BE2C (cell line): ENCODE results near the gene IGFBP5.

Experiments
- DNase-seq: peaks from one replicate; pipeline ENCODE4 v3.0.0-alpha.2; 2020
- H3K27me3 ChIP-seq: fragments of 250-450 bp; sonication (Bioruptor Pico); 2 replicates; pipeline ENCODE4 v1.5.1; 2020; ENCODE audit warnings: mild to moderate bottlenecking
- H3K36me3 ChIP-seq: fragments of 250-450 bp; sonication (Bioruptor Pico); 2 replicates; pipeline ENCODE4 v1.5.1; 2020; ENCODE audit warnings: mild to moderate bottlenecking
- H3K4me1 ChIP-seq: fragments of 250-450 bp; sonication (Bioruptor Pico); 2 replicates; pipeline ENCODE4 v1.5.1; 2020
- H3K4me3 ChIP-seq: 2 replicates; pipeline ENCODE4 v1.5.1; 2011; ENCODE audit warnings: low read depth, low read length
- H3K9me3 ChIP-seq: fragments of 250-450 bp; sonication (Bioruptor Pico); 2 replicates; pipeline ENCODE4 v1.5.1; 2020
- TF ChIP-seq, protein P1 (sequence below): IDR thresholded peaks from 2 replicates; pipeline ENCODE4 v1.5.1; 2012; ENCODE audit warnings: mild to moderate bottlenecking, low read depth, low read length

Gene IGFBP5

DNA sequence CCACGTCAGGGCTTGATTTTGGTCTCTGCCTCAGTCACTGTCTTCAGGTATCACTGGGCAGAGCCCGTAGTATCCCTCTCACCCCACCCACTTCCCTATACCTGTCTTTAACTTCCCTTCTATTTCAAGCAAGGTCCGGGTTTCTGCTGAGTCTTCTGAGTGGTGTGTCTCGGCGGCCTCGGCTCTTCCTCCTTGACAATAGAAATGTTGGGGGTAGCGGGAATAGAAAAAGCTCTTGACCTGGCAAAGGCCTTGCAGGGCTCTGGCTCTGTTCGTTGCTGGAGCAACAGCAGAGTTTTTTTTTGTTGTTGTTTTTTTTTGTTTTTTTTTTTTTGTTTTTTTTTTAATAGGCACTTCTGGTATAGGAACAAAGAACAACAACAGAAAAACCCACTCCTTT lies 16.0 kb upstream of the IGFBP5 start:
- TF ChIP-seq, protein P1, sequence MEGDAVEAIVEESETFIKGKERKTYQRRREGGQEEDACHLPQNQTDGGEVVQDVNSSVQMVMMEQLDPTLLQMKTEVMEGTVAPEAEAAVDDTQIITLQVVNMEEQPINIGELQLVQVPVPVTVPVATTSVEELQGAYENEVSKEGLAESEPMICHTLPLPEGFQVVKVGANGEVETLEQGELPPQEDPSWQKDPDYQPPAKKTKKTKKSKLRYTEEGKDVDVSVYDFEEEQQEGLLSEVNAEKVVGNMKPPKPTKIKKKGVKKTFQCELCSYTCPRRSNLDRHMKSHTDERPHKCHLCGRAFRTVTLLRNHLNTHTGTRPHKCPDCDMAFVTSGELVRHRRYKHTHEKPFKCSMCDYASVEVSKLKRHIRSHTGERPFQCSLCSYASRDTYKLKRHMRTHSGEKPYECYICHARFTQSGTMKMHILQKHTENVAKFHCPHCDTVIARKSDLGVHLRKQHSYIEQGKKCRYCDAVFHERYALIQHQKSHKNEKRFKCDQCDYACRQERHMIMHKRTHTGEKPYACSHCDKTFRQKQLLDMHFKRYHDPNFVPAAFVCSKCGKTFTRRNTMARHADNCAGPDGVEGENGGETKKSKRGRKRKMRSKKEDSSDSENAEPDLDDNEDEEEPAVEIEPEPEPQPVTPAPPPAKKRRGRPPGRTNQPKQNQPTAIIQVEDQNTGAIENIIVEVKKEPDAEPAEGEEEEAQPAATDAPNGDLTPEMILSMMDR: no peak
- no peak for DNase-seq
- no peaks in the 10 kb centered on the region for H3K36me3 ChIP-seq

DNA sequence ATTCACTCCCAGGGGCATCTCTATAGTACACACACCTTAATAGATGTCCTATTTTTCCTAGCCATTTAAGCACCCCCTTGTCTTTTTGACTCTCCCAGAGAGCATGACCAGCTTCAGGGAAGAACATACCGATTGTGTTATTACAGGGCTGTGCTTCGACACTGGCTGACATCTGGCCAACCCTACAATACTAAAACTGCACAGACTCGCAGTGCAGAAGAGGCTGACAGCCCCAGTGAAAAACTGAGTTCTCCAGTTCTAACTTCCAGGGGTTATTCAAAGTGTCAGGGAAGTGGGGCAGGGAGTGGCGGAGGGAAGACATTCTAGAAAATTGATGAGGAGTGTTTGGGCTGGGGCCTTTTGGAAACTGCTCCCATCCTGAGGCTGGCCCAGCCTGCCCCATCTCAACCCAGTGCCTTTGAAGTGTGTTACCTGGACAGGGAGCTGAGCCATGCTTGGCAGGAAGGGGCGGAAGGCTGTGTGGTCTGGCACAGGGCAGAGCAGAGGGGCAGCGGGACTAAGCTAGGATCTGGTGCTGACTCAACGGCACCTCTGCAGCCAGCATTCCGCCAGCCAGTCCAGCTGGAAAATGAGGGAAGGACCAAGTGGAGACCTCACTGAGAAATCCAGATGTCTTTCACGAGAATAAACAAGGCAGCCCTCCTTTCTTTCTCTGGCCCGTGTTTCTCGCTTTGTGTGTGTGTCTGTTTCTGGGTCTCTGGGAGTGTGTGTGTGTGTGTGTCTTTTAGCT lies 15.4 kb upstream of the IGFBP5 start:
- DNase-seq: no peak
- no peaks in the 10 kb centered on the region; the same call in 1 of the 2 replicates for H3K4me1 ChIP-seq
- H3K4me3 ChIP-seq: no peak overlapping the region
- no peaks in the 10 kb centered on the region for H3K27me3 ChIP-seq
- no peaks in the 10 kb centered on the region for H3K9me3 ChIP-seq
- H3K36me3 ChIP-seq: no peaks in the 10 kb centered on the region
- TF ChIP-seq, protein P1: no peak

More for the DNA sequence above, 16.0 kb upstream of the IGFBP5 start:
- no peaks in the 10 kb centered on the region; the same call in 1 of the 2 replicates for H3K4me1 ChIP-seq
- no peaks in the 10 kb centered on the region for H3K27me3 ChIP-seq
- H3K4me3 ChIP-seq: no peak overlapping the region
- H3K9me3 ChIP-seq: no peaks in the 10 kb centered on the region

- no peak for DNase-seq
- Histone ChIP-seq H3K4me3 (no peak overlapping the region), H3K4me1 (peaks cover 26% of the 10 kb centered on the region), H3K9me3 (no peaks in the 10 kb centered on the region), H3K27me3 (no peaks in the 10 kb centered on the region), H3K36me3 (no peaks in the 10 kb centered on the region)
- TF ChIP-seq, protein P1: no peak
Measured at GRCh38 chr2:216702756-216703155, 7.4 kb upstream of the IGFBP5 start.

DNA sequence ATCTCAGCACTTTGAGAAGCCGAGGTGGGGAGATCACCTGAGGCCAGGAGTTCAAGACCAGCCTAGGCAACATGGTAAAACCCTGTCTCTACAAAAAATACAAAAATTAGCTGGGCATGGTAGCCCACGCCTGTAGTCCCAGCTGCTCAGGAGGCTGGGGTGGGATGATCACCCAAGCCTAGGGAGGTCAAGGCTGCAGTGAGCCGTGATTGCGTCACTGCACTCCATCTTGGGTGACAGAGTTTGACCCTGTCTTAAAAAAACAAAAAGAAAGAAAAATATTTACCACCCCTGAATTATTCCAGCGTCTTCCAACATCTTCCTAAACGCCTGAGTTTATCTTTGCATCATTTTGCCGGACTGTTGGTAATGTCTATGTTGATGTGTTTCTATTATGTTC lies 6.2 kb upstream of the IGFBP5 start:
- no peak for DNase-seq
- Histone ChIP-seq H3K4me1 (peaks cover 35% of the 10 kb centered on the region), H3K36me3 (no peaks in the 10 kb centered on the region), H3K4me3 (no peak overlapping the region), H3K9me3 (no peaks in the 10 kb centered on the region), H3K27me3 (no peaks in the 10 kb centered on the region)
- TF ChIP-seq, protein P1: no peak

- no peak for DNase-seq
- TF ChIP-seq, protein P1: no peak
- no peaks in the 10 kb centered on the region for H3K36me3 ChIP-seq
- peaks cover 41% of the 10 kb centered on the region for H3K4me1 ChIP-seq
- H3K9me3 ChIP-seq: no peaks in the 10 kb centered on the region
- H3K27me3 ChIP-seq: no peaks in the 10 kb centered on the region
- no peak overlapping the region; the same call in 1 of the 2 replicates for H3K4me3 ChIP-seq
Measured at GRCh38 chr2:216700781-216701180, 5.4 kb upstream of the IGFBP5 start.

DNA sequence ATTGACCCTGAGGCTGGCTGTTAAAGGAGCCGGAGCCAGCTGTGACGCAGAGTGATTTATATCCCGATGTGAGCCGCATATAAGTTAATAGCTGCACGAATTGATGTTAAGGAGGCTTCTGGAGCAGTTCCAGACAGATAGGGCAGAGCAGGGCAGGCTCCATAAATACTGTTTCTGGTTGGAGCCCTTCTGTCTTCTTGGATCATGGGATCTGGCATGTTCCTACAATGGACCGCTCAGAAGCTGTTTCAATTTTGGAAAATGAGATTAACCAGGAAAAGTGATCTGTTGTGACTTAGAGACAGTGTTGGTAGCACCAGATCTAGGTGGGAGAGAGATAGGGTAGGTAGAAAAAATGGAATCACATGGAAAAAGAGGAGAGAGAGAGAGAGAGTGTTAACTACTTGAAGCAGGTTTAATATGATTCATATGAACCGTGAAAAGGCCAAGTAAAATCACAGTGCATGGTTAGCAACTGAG lies 4.8 kb upstream of the IGFBP5 start:
- Histone ChIP-seq H3K4me1 (peaks cover 47% of the 10 kb centered on the region), H3K27me3 (no peaks in the 10 kb centered on the region), H3K4me3 (peak overlapping the region; percentile 27), H3K36me3 (no peaks in the 10 kb centered on the region), H3K9me3 (no peaks in the 10 kb centered on the region)
- DNase-seq: peak; percentile 86
- TF ChIP-seq, protein P1: no peak
